Psoas muscle (tissue), 8 donors: ENCODE data around the gene ZMYM4. TPM values are rescaled to one million over a fixed set of nuclear protein-coding genes. Genes with fewer than 3 reads are reported as not detected.

Source experiments
- ATAC-seq, 4 donors: fragments of 200-7000 bp; cut with Tn5 transposase; one replicate each; pipeline ENCODE4 v1.9.1; 2020; ENCODE audit warnings: moderate library complexity in 3 of 4, mild to moderate bottlenecking in 2 of 4
- DNase-seq, 2 donors: peaks; one replicate each; pipeline ENCODE4 v3.0.0-alpha.2; 2020
- H3K27ac ChIP-seq: fragments of 200-600 bp; one replicate; pipeline ENCODE4 v1.8.0; 2022
- H3K27me3 ChIP-seq, 3 donors: fragments of 200-600 bp in 1 of 3; one replicate each; pipeline versions ENCODE4 v1.6.1 to v1.8.0; 2013 to 2022; ENCODE audit warnings: low read length in 2 of 3, mild to moderate bottlenecking in 2 of 3, moderate library complexity in 1 of 3; ENCODE audit not compliant: insufficient read depth in 3 of 3
- H3K36me3 ChIP-seq, 2 donors: fragments of 200-600 bp in 1 of 2; one replicate each; pipeline versions ENCODE4 v1.6.1 to v1.8.0; 2013 to 2022; ENCODE audit warnings: low read depth in 1 of 2, mild to moderate bottlenecking in 1 of 2, moderate library complexity in 1 of 2; ENCODE audit not compliant: insufficient read depth in 1 of 2
- H3K4me1 ChIP-seq: fragments of 200-600 bp; one replicate; pipeline ENCODE4 v1.8.0; 2022
- H3K4me3 ChIP-seq: fragments of 200-600 bp; one replicate; pipeline ENCODE4 v1.8.0; 2022; ENCODE audit warnings: mild to moderate bottlenecking
- H3K9me3 ChIP-seq: fragments of 200-600 bp; one replicate; pipeline ENCODE4 v1.8.0; 2022
- CTCF ChIP-seq: fragments of 200-600 bp; IDR thresholded peaks from one replicate; pipeline ENCODE4 v1.8.0; 2022; ENCODE audit warnings: antibody characterized with exemption
- WGBS, 3 donors: extraction: QIAGEN DNeasy Blood & Tissue Kit; methylation state at CpG; one replicate each; pipeline versions ENCODE4 v1.1.6 to v1.1.7; 2013; 5-methylcytosine and 5-hydroxymethylcytosine counted together
- intact Hi-C, 2 donors: fragments of 100-400 bp; cut with DNase I; formaldehyde crosslinking; loops; one replicate each; pipeline versions ENCODE4 v1.11.0 to v1.14.2; 2022
- polyA plus RNA-seq, 3 donors: library from polyadenylated mRNA; stranded (reverse); fragments of 200-250 nt; gene quantifications; one replicate each; pipeline ENCODE4 v1.2.3, GENCODE V29; 2013
- total RNA-seq, 4 donors: library from RNA; stranded (reverse); fragmentation: NEBNext Ultra II Directional in 2 of 4; extraction: Animal tissue kit (Norgen Biotek cat#: 25700) in 2 of 4; gene quantifications; one replicate each; pipeline versions ENCODE4 v1.2.1 to v1.2.4, GENCODE V29; 2021 to 2023
- donor health status: healthy with polysubstance abuse.
- donor health status: DM: no; HTN: no; CAD: no; lungs with moderate emphysema.
- donor health status: Bipolar disorder and iron deficiency.
- donor health status: healthy.
- donor health status: DM: yes; HTN: yes; CAD: no.
- donor health status: DM: no; HTN: no; CAD: no.
- donor health status: DM: no; HTN: no; CAD: no.
- donor health status: DM: yes; HTN: yes; CAD: no.

ZMYM4 gene
- total and polyA plus RNA-seq, 7 donors = 4.6 to 32.6 (median 25.3) TPM

- no peaks in the 10 kb centered on the region for H3K27me3 ChIP-seq
- intact Hi-C loops = no loop called here
- TF ChIP-seq CTCF = no peak
- WGBS, 3 donors = 91 to 100% (median 97%) methylated on average over 2 of the region's 2 CpGs
- no peaks in the 10 kb centered on the region for H3K4me1 ChIP-seq
- ATAC-seq = no peak
- DNase-seq = no peak
- H3K36me3 ChIP-seq = peaks cover 0 to 6% of the 10 kb centered on the region in 2 donors
- no peak overlapping the region for H3K4me3 ChIP-seq
- no peak overlapping the region for H3K27ac ChIP-seq
- no peaks in the 10 kb centered on the region for H3K9me3 ChIP-seq
These were observed 72.0 kb downstream of the ZMYM4 start for GRCh38 chr1:35340519-35340918.

GRCh38 chr1:35345439-35345981 is 77.0 kb downstream of the ZMYM4 start:
- no peak overlapping the region for H3K4me3 ChIP-seq
- H3K4me1 ChIP-seq = peaks cover 12% of the 10 kb centered on the region
- no peaks in the 10 kb centered on the region for H3K9me3 ChIP-seq
- H3K27ac ChIP-seq = no peak overlapping the region
- ATAC-seq (peak in 1 of 4 donors; percentile 58), DNase-seq (no peak)
- WGBS, 3 donors = 83 to 94% (median 89%) methylated on average over 13 of the region's 13 CpGs
- TF ChIP-seq CTCF = no peak
- intact Hi-C loops = no loop called here
- no peaks in the 10 kb centered on the region for H3K27me3 ChIP-seq
- H3K36me3 ChIP-seq = no peaks in the 10 kb centered on the region

- intact Hi-C loops = no loop called here
- no peak for DNase-seq
- H3K9me3 ChIP-seq = no peaks in the 10 kb centered on the region
- TF ChIP-seq CTCF = no peak
- no peaks in the 10 kb centered on the region for H3K27me3 ChIP-seq
- H3K4me1 ChIP-seq = peaks cover 18% of the 10 kb centered on the region
- ATAC-seq = no peak
- 64 to 74% (median 65%) methylated on average over 6 of the region's 6 CpGs for WGBS, 3 donors
- no peak overlapping the region for H3K4me3 ChIP-seq
- no peaks in the 10 kb centered on the region for H3K36me3 ChIP-seq
- H3K27ac ChIP-seq = no peak overlapping the region
These were observed 82.4 kb downstream of the ZMYM4 start for GRCh38 chr1:35350872-35351271.

- Histone ChIP-seq H3K27me3 (no peaks in the 10 kb centered on the region), H3K4me3 (no peak overlapping the region), H3K9me3 (no peaks in the 10 kb centered on the region), H3K4me1 (peaks cover 11% of the 10 kb centered on the region), H3K27ac (no peak overlapping the region), H3K36me3 (peaks cover 0 to 19% of the 10 kb centered on the region in 2 donors)
- intact Hi-C loops = no loop called here
- ATAC-seq = no peak
- no peak for DNase-seq
- TF ChIP-seq CTCF = no peak
These were observed 91.5 kb downstream of the ZMYM4 start for GRCh38 chr1:35359995-35360394.

- 80 to 88% (median 87%) methylated on average over 3 of the region's 3 CpGs for WGBS, 3 donors
These were observed 93.1 kb downstream of the ZMYM4 start for GRCh38 chr1:35361638-35362037.

More at GRCh38 chr1:35361638-35362037, 93.1 kb downstream of the ZMYM4 start:
- ATAC-seq (no peak), DNase-seq (no peak)
- no peak for TF ChIP-seq CTCF
- no peak overlapping the region for H3K4me3 ChIP-seq
- no peaks in the 10 kb centered on the region for H3K9me3 ChIP-seq
- no peaks in the 10 kb centered on the region for H3K27me3 ChIP-seq
- peaks cover 0 to 19% of the 10 kb centered on the region in 2 donors for H3K36me3 ChIP-seq
- no peak overlapping the region for H3K27ac ChIP-seq
- intact Hi-C loops = no loop called here
- peaks cover 11% of the 10 kb centered on the region for H3K4me1 ChIP-seq
